Large intestine (tissue), 3 donors: ENCODE data around the gene TMEM222. TPM values are rescaled to one million over a fixed set of nuclear protein-coding genes. Genes with fewer than 3 reads are reported as not detected.

Source experiments
- DNase-seq, 2 donors: peaks; one replicate each; pipeline versions ENCODE4 v3.0.0 to v3.0.0-alpha.2; 2013
- H3K27ac ChIP-seq: one replicate; pipeline ENCODE4 v1.5.1; 2013; ENCODE audit warnings: low read length
- H3K27me3 ChIP-seq: 2 replicates; pipeline ENCODE4 v1.6.1; 2013; ENCODE audit warnings: low read length; ENCODE audit not compliant: control insufficient read depth, insufficient read depth
- H3K36me3 ChIP-seq: 2 replicates; pipeline ENCODE4 v1.6.1; 2013; ENCODE audit warnings: low read length; ENCODE audit not compliant: control insufficient read depth, insufficient read depth
- H3K4me1 ChIP-seq: one replicate; pipeline ENCODE4 v1.6.1; 2013; ENCODE audit warnings: low read length; ENCODE audit not compliant: control insufficient read depth, insufficient read depth
- H3K4me3 ChIP-seq: one replicate; pipeline ENCODE4 v1.5.1; 2013; ENCODE audit warnings: low read length
- H3K9me3 ChIP-seq: one replicate; pipeline ENCODE4 v1.6.1; 2013; ENCODE audit warnings: mild to moderate bottlenecking, low read depth, low read length, moderate library complexity; ENCODE audit not compliant: control insufficient read depth
- WGBS: methylation state at CpG from one replicate; pipeline ENCODE4 v1.1.5; 2013; ENCODE audit warnings: low lambda C conversion rate; ENCODE audit not compliant: insufficient coverage; 5-methylcytosine and 5-hydroxymethylcytosine counted together
- polyA plus RNA-seq: library from polyadenylated mRNA; unstranded; fragments of 120-200 nt; gene quantifications from one replicate; pipeline ENCODE4 v1.2.1, GENCODE V29; 2013

TMEM222 gene
- polyA plus RNA-seq, 1 donor: 41.2 TPM

DNA sequence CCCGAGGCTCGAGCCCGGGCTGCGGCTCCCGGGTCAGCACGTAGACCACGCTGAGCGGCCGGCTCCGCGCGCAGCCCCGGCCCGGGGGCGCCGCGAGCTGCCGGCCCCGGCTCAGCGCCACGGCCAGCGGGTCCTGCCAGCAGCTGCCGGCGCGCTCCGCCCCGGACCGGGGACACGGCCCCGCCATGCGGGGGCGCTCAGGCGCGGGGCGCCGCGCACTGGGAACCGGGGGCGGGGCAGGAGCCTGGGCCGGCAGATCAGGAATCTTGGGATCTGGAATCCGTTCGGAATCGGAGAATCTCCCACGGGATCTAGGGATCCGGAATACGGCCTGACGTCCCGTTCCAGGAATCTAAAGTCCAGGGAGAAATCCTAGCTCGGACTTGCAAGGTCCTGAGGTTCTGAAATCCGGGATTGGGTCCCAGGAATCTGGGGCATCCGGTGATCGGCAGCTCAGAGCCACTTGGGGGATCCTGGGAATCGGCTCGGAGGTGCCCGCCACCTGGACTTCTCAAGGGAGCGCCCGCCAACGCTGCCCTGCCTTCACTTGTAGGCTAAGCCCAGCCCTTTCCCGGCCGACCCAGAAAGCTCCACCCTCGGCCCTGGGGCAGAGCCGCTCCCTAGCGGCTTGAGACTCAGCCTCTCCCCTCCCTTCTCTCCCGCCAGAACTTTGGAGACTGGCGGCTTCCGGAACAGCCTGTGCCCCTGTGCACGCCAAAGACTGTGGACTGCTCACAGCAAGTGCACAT is 44.6 kb downstream of the TMEM222 start, which contains the start of gene MAP3K6:
MAP3K6 (minus strand) TSS at position 551 of the 749 bp plus-strand sequence; CDS start at position 187, 364 bp downstream.
- peaks cover 21% of the 10 kb centered on the region for H3K4me1 ChIP-seq
- no peaks in the 10 kb centered on the region for H3K27me3 ChIP-seq
- H3K36me3 ChIP-seq: peaks cover 5% of the 10 kb centered on the region
- no peaks in the 10 kb centered on the region for H3K9me3 ChIP-seq
- no CpG with 5 or more reads among the region's 67 CpGs for WGBS
- H3K27ac ChIP-seq: peak within 1 kb of the TSS; percentile 90
- H3K4me3 ChIP-seq: peak within 1 kb of the TSS; percentile 67
- peak; percentile 67 to 83 for DNase-seq

DNA sequence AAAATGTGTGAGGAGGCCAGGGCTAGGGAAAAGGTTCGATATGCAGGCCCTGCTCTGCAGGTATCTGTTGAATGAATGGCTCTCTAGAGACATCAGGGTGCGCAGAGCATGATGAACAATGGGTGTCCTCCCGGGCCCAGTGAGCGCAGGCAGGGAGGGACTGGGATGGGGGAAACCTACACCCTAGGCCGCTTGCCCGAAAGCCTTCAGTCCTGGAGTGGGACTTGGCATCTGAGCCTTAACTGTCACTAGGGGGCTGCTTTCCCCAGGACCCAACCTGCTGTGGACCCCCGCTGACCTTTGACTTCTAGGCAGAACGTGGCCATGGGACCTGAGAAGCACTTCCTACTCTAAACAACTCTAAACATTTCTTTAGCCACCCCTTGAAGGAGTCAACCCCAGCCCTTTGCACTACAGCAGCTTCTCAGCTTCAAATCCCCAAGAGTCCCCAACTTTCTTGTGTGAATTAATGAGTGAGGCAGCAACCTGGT is 45.2 kb downstream of the TMEM222 start:
- Histone ChIP-seq H3K4me1 (peaks cover 21% of the 10 kb centered on the region), H3K36me3 (peaks cover 5% of the 10 kb centered on the region), H3K27ac (peak overlapping the region; percentile 86), H3K27me3 (no peaks in the 10 kb centered on the region), H3K9me3 (no peaks in the 10 kb centered on the region), H3K4me3 (peak overlapping the region; percentile 67)
- whole genome bisulfite sequencing: no CpG with 5 or more reads among the region's 8 CpGs
- no peak for DNase-seq

DNA sequence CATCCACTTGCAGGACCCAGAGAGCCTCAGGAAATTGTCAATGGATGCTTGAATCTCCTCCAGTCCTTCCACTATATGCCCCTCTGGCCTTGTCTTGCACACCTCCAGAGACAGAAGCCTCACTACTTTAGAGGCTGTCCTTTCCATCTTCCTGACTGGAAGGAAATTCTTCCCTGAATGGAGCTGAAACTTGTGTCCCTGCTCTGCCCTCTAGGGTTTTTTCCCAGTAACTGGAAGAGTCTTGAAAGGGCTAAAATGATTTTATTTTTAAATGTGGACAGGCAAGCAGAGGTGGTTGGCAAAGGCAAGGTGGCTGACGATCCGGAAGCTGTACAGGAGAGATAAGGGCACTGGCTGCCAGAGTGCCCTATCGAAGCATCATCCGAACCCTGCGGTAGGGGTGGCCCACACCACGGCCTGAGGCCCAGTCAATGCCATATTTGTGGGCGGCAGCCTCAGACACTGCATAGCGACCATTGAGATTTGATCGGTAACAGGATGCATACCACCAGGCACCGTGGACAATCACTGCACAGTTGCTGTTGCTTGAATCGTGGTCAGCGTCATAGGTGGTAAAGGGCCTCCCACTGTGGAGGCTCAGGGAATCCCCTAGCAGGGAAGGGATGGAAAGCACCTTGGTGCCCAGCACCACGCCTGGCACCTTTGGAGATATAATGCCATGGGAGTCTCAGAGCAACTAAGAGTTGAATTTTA is 47.1 kb downstream of the TMEM222 start:
- Histone ChIP-seq H3K27me3 (no peaks in the 10 kb centered on the region), H3K4me3 (no peak overlapping the region), H3K9me3 (no peaks in the 10 kb centered on the region), H3K27ac (no peak overlapping the region), H3K36me3 (no peaks in the 10 kb centered on the region), H3K4me1 (peaks cover 21% of the 10 kb centered on the region)
- no CpG with 5 or more reads among the region's 13 CpGs for WGBS
- no peak for DNase-seq

DNA sequence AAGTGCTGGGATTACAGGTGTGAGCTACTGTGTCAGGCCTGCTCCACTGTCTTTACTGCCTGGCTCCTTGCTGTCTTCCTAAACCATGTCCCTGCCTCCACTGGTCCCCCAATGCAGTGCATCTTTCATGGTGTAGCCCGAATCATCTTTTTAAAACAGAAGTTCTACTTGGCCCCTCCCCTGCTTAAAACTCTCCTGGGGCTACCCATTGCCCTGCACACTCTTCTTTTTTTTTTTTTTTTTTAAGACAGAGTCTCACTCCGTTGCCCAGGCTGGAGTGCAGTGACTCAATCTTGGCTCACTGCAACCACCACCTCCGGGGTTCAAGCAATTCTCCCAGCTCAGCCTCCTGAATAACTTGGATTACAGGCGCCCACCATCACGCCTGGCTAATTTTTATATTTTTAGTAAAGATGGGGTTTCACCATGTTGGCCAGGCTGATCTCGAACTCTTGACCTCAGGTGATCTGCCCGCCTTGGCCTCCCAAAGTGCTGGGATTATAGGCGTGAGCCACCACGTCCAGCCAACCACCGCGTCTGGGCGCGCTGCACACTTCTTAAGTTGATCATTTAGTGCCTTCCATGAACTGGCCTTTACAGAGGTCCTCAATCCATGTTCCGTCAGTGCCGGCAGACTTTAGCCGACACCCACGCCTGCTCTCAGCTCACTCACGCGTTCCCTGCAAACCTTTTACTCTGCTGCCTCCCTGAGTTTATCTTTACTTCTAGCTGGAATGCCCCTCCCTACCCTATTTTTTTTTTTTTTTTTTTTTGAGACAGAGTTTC is 50.3 kb downstream of the TMEM222 start:
- Histone ChIP-seq H3K4me1 (peaks cover 2% of the 10 kb centered on the region), H3K9me3 (no peaks in the 10 kb centered on the region), H3K4me3 (no peak overlapping the region), H3K27ac (no peak overlapping the region), H3K27me3 (no peaks in the 10 kb centered on the region), H3K36me3 (no peaks in the 10 kb centered on the region)
- WGBS: no CpG with 5 or more reads among the region's 19 CpGs
- DNase-seq: no peak

- no CpG with 5 or more reads among the region's 11 CpGs for WGBS
- no peaks in the 10 kb centered on the region for H3K36me3 ChIP-seq
- H3K9me3 ChIP-seq: no peaks in the 10 kb centered on the region
- H3K4me1 ChIP-seq: no peaks in the 10 kb centered on the region
- H3K27ac ChIP-seq: no peak overlapping the region
- no peak overlapping the region for H3K4me3 ChIP-seq
- DNase-seq: no peak
- no peaks in the 10 kb centered on the region for H3K27me3 ChIP-seq
These were observed 51.1 kb downstream of the TMEM222 start for GRCh38 chr1:27372808-27373690.

GRCh38 chr1:27374362-27375086 is 52.6 kb downstream of the TMEM222 start, which contains the start of gene FCN3:
TSS of gene FCN3 (minus strand) at chr1:27374824. CDS start at chr1:27374818, 6 bp downstream.
- Histone ChIP-seq H3K9me3 (no peaks in the 10 kb centered on the region), H3K36me3 (no peaks in the 10 kb centered on the region), H3K4me3 (no peak within 1 kb of the TSS), H3K27ac (no peak within 1 kb of the TSS), H3K27me3 (no peaks in the 10 kb centered on the region), H3K4me1 (no peaks in the 10 kb centered on the region)
- no peak for DNase-seq
- WGBS: no CpG with 5 or more reads among the region's 4 CpGs

DNA sequence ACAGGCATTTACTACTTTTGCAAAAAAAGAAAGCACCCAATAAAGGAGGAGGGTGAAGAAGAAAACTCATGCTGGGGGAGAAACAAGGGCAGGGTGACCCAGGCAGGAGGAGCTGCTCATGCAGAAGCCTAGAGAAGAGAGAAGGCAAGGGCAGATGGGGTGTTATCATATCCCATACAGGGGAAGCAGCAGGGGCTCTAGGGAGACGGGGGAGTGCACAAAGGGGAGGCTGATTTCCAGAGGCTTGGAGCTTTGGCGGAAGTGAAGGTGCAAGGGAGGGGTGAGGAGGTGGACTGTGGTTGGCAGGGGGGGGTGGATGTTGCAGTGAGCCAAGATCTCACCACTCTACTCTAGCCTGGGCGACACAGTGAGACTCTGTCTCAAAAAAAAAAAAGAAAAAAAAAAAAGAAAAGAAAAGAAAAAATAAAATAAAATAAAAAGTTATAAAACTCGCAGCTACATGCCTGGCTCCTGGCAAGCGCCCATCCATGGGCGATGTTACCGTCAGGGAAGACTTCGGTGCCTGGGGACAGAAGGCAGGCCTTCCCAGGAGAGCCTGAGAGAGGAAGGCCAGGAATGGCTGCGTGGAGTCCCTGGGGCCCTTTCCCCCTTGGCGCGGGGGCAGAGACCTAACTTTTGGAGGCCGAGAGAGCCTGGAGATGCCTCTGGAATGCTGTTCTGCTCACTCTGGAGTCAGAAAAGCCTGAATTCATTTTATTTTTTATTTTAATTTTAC is 56.0 kb downstream of the TMEM222 start:
- H3K36me3 ChIP-seq: no peaks in the 10 kb centered on the region
- peaks cover 6% of the 10 kb centered on the region for H3K27me3 ChIP-seq
- WGBS: 100% methylated on average over 2 of the region's 12 CpGs
- DNase-seq: no peak
- no peak overlapping the region for H3K27ac ChIP-seq
- no peaks in the 10 kb centered on the region for H3K9me3 ChIP-seq
- peaks cover 3% of the 10 kb centered on the region for H3K4me1 ChIP-seq
- no peak overlapping the region for H3K4me3 ChIP-seq

GRCh38 chr1:27379564-27380122 is 57.7 kb downstream of the TMEM222 start:
- no peak overlapping the region for H3K4me3 ChIP-seq
- WGBS: no CpG with 5 or more reads among the region's 11 CpGs
- H3K27me3 ChIP-seq: peaks cover 6% of the 10 kb centered on the region
- DNase-seq: no peak
- no peaks in the 10 kb centered on the region for H3K9me3 ChIP-seq
- H3K4me1 ChIP-seq: peaks cover 7% of the 10 kb centered on the region
- no peaks in the 10 kb centered on the region for H3K36me3 ChIP-seq
- no peak overlapping the region for H3K27ac ChIP-seq
